ENCODE results near the gene CELA3B.

- peak; percentile 81 to 96 (median 93) for TF ChIP-seq CTCF (IDR thresholded peaks at IDR 0.05)
- TF ChIP-seq POLR2A (IDR thresholded peaks at IDR 0.05), result no peak
- peak in 2 of 4 donors; percentile 26 to 33 for TF ChIP-seq POLR2AphosphoS5 (IDR thresholded peaks at IDR 0.05)
- TF ChIP-seq EP300 (IDR thresholded peaks at IDR 0.05), result no peak
Observed at GRCh38 chr1:21963477-21964217, 13.2 kb upstream of the CELA3B start.

Measured in sigmoid colon (tissue), 4 donors.